NK-92 (cell line): ENCODE results near the gene CMBL.
A peak's percentile ranks its signal among the peaks of the same experiment; 100 is the strongest.
"Not testable (repeated sequence)": the region's sequence is repeated elsewhere in the genome, so short reads cannot be mapped to it uniquely, and the experiment has no call there.

Experiments used
- DNase-seq: peaks from one replicate; lab custom pipeline; 2025; ENCODE audit not compliant: unreplicated experiment; lab: John Stamatoyannopoulos, UW

The CMBL gene

DNA sequence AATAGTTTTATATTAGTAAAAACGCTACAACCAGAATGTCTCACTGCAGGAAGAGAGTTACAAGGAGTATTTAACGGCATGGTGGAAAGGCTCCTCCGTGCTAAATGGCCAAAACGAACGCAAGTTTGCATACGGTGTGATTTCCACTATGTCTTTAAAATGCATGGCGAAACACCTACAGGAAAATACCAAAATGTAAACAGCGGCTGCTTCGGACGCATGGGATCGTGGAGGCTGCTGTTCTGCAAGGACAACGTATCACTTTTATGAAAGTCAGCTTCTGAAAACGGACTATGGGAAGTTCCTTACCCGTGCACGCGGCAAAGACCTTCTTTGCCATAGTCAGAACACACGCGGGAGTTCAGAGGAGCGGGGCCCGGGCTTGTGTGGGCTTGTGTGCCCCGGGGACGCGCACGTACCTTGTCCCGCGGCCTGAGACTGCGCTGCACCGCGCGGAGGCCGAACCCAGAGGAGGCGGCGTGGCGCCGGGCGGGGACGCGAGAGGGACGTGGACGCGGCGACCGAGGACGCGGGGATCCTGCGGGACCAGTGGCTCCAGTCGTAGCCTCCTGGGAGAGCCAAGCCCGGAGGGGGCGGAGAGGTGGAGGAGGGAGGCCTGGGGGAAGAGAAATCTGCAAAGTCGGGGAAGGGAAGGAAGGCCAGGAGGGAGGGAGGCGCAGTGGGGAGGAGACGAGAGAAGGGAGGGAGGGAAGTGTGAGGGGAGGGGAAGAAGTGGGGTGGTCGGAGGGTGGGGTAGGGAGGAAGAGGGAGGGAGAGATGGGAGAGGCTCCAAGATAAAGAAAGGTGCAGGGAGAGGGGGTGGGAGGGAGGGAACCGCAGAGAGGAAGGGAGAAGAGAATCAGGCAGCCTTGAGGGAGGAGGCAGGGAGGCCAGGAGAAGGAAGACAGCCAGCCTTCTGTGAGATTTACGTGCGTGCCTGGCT, at the start of gene CMBL:
Gene CMBL (minus strand): TSS at position 697 of the 943 bp plus-strand sequence. CDS start 17,140 bp downstream, outside the sequence.
- no peak for DNase-seq

DNA sequence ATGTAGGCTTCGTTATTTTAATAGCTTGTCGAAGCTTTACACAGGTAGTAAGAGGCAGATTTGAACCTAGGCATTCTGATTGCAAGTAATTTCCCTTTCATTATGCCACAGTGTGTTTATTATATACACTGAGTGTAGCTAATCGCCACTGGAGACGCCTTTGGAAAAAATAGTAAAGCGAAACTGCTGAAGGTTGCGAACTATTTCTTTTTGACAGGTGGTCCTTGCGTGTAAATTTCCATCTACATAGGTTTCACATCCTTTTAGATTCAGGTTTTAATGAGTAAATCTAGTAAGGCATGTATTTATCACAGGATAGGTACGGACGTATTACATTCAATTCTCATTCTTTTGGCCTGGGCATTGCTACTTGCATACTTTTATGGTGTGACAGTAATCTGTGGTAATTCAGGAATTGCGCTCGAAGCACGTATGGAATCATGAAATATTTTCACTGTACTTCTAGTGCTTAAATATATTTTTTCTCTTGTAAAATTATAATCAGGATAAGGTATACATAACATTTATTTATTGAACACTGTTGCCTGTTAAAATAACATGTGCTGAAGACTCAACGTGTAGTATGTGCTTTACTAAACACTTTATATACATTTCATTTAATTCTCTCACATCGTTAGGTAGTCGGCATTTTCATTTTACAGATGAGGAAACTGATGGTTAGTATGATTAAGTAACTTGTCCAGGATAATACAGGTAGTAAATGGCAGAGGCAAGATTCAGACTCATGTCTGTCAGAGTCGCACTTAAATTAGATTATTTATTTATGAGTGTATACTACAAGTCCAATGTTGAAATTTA, 47.6 kb upstream of the CMBL start:
- no peak for DNase-seq

- no peak for DNase-seq
These were observed 46.6 kb upstream of the CMBL start for GRCh38 chr5:10354048-10354872.

DNA sequence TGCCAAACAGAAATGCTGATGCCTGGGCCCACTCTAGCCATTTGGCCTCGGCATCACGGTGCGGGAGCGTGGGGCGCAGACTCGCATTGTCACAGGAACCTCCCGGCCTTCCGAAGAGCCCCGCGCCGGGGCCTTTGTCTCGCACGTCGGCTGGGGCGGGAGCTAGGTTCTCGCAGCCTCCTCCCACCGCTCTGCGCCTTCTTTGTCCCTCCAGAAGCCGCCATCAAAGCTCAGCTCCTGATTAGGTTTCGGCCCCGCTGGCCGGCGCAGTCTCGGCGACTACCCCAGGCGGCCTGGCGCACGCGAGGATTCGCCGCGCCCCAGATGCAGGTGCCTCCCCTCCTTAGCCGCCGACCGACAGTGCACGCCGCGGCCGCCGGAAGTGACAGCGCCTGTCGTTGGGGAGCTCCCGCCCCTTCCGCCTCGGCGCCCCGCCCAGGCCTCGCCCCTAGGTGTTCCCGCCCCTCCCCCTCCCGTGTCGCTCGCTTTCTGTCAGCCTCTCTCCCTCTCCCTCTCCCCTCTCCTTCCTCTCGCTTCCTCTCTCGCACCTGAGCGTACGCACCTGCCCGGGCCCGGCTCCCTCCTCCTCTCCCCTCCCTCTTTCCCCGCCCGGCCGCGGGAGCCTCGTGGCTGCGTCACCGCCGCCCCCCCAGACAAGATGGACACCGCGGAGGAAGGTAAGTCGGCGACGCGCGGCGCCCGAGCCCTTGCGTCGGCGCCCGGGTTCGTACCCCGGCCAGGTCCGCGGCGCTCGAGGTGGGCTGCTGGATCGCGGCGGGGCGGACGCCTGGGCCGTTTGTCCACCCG, 45.7 kb upstream of the CMBL start, which contains the start of gene MARCHF6:
Gene MARCHF6 (plus strand): TSS at position 455 of the 807 bp plus-strand sequence. CDS start 204 bp downstream, at position 659.
- DNase-seq: peak; percentile 64

GRCh38 chr5:10352430-10353240, 44.9 kb upstream of the CMBL start:
- no peak for DNase-seq

GRCh38 chr5:10351919-10352318, 44.2 kb upstream of the CMBL start:
- DNase-seq: no peak

GRCh38 chr5:10351199-10351905, 43.6 kb upstream of the CMBL start:
- no peak for DNase-seq

DNA sequence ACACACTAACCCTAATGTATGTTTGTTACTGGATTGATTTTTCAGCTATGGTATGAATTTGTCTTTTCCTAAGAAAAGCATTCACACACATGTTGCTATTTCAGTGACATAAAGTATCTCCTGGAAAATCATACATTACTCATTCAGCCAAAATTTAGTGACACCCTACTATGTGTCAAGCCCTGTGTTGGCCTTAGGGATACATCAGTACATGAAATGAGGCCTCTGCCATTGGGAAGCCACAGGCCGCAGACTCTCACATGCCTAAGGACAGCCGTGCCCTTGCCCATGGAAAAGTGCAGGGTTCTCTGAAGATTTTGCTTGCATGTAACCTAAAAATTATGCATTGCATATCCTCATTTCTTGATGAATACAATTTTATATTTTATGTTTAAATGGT, 40.6 kb upstream of the CMBL start:
- no peak for DNase-seq

- DNase-seq: not testable (repeated sequence)
These were observed 36.9 kb upstream of the CMBL start for GRCh38 chr5:10344461-10345106.

DNA sequence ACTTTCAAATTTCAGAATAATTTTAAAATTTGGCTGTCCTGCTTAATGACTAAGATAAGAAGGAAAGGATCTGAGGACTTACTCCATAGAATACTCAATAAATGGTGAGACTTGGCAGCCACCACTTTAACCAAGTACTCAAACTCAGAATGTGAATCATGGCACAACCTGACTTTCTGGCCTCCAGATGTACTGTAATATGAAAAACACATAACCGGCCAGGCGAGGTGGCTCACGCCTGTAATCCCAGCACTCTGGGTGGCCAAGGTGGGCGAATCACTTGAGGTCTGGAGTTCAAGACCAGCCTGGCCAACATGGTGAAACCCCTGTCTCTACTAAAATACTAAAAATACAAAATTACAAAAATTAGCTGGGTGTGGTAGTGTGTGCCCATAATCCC, 35.8 kb upstream of the CMBL start:
- DNase-seq: no peak

DNA sequence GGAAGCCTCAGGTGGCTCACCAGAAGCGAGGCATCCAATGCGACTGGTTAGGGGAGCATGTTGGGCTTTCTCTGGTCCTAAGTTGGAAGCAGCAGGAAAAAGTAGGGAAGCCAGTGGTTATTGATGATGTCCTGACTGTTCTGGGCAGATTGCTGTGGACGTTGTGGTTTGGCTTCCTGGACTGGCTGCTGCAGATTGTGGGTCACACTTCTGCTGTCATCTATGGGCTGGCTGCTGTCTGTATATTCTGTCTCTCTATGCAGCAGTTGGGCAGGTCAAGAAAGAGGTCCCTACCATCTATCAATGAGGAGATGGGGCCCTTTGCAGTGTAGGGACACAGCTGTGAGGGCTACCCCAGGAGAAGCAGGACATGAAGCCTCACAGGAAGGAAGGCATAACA, 32.3 kb upstream of the CMBL start:
- no peak for DNase-seq

GRCh38 chr5:10339058-10339811, 31.5 kb upstream of the CMBL start:
- no peak for DNase-seq

DNA sequence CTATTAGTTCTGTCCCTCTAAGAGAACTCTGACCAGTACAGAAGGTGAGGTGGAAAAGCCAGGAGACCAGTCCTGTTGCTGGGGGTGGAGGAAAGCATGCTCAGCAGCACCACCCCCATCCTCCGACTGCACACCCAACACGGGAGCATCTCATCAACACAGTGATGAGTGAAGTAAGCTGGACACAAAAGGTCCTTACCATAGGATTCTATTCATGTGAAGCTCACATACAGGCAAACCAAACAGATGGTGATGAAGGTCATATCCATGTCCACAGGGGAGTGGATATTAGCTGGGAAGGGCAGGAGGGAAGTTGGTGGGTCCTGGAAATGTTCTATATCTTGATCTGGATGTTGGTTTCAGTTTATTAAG, 31.0 kb upstream of the CMBL start:
- DNase-seq: no peak

DNA sequence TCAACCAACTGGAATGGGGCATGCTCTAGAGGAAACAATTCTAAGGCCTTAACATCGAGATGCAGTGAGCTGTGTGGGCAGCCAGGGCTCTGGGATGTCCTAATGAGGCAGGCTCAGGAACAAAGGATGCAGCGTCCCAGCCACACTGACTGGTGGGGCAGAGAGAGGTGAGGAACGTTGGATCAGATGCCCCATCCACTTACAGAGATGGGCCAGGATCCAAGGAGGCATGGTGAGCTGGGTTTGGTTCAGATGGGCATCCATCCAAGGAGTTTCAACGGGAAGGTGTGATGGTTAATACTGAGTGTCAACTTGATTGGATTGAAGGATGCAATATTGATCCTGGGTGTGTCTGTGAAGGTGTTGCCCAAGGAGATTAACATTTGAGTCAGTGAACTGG, 30.3 kb upstream of the CMBL start:
- no peak for DNase-seq

DNA sequence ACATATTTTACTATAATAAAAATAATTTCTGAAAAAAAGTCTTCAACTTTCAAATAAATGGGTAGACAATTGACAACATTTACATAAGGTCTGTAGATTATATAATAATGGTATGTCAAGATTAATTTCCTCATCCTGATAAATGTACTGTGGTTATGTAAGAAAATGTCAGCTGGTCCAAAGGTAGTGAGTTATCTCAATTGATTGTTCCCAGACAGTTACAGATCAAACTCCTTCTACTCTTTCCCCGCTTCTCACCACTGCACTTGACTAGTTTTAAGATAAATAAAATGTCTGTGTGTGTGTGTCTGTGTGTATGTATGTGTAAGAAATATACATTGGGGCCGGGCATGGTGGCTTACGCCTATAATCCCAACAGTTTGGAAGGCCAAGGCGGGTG, 29.4 kb upstream of the CMBL start:
- DNase-seq: no peak

- DNase-seq: no peak
These were observed 28.2 kb upstream of the CMBL start for GRCh38 chr5:10335711-10336470.

- no peak for DNase-seq
These were observed 27.1 kb upstream of the CMBL start for GRCh38 chr5:10334831-10335230.
